ENCODE results near the gene ZC3H14.

Gene ZC3H14

GRCh38 chr14:88559852-88560251 lies 3.0 kb upstream of the ZC3H14 start:
- no peak for DNase-seq (ENCODE audit: low spot score)
- ChIA-PET CTCF (interaction anchor here (0.6 to 1.5 kb wide), 10 partner anchors 8 to 545 kb away, joined by 3 to 13 read pairs (median 4); no protein-coding TSS in a partner anchor), POLR2A (ENCODE audit: low non-redundant PET) (no interaction called here)
- no peak; the same call in 1 of the 2 replicates for TF ChIP-seq CTCF (conservative IDR thresholded peaks at IDR 0.05; ENCODE audit: low read depth)
- H3K27ac ChIP-seq = no peak overlapping the region

- H3K27ac ChIP-seq = peak overlapping the region; percentile 93
- POLR2A ChIA-PET (ENCODE audit: low non-redundant PET) = no interaction called here
- DNase-seq (ENCODE audit: low spot score) = no peak
- TF ChIP-seq CTCF (conservative IDR thresholded peaks at IDR 0.05; ENCODE audit: low read depth) = no peak
- CTCF ChIA-PET = no interaction called here
Measured at GRCh38 chr14:88562532-88562830, 356 bp upstream of the ZC3H14 start.

GRCh38 chr14:88563845-88564244 lies 1.0 kb downstream of the ZC3H14 start:
- no peak overlapping the region for H3K27ac ChIP-seq
- ChIA-PET CTCF (no interaction called here), POLR2A (ENCODE audit: low non-redundant PET) (no interaction called here)
- no peak for DNase-seq (ENCODE audit: low spot score)
- TF ChIP-seq CTCF (conservative IDR thresholded peaks at IDR 0.05; ENCODE audit: low read depth) = no peak

GRCh38 chr14:88565427-88565826 lies 2.6 kb downstream of the ZC3H14 start:
- DNase-seq (ENCODE audit: low spot score) = no peak
- POLR2A ChIA-PET (ENCODE audit: low non-redundant PET) = no interaction called here
- CTCF ChIA-PET = no interaction called here
- no peak overlapping the region for H3K27ac ChIP-seq
- TF ChIP-seq CTCF (conservative IDR thresholded peaks at IDR 0.05; ENCODE audit: low read depth) = no peak

GRCh38 chr14:88568196-88568595 lies 5.4 kb downstream of the ZC3H14 start:
- TF ChIP-seq CTCF (conservative IDR thresholded peaks at IDR 0.05; ENCODE audit: low read depth) = no peak
- ChIA-PET CTCF (no interaction called here), POLR2A (ENCODE audit: low non-redundant PET) (no interaction called here)
- no peak overlapping the region for H3K27ac ChIP-seq
- no peak for DNase-seq (ENCODE audit: low spot score)

GRCh38 chr14:88572117-88572516 lies 9.3 kb downstream of the ZC3H14 start:
- no peak for DNase-seq (ENCODE audit: low spot score)
- POLR2A ChIA-PET (ENCODE audit: low non-redundant PET) = no interaction called here
- no peak overlapping the region for H3K27ac ChIP-seq
- CTCF ChIA-PET = no interaction called here
- TF ChIP-seq CTCF (conservative IDR thresholded peaks at IDR 0.05; ENCODE audit: low read depth) = no peak

- CTCF ChIA-PET = no interaction called here
- TF ChIP-seq CTCF (conservative IDR thresholded peaks at IDR 0.05; ENCODE audit: low read depth) = no peak
- POLR2A ChIA-PET (ENCODE audit: low non-redundant PET) = no interaction called here
Measured at GRCh38 chr14:88576222-88576621, 13.4 kb downstream of the ZC3H14 start.

More at GRCh38 chr14:88576222-88576621, 13.4 kb downstream of the ZC3H14 start:
- DNase-seq (ENCODE audit: low spot score) = no peak
- H3K27ac ChIP-seq = no peak overlapping the region
